Midbrain (tissue), 1 donor: ENCODE results near the gene DHRS4.

Experiments
- DNase-seq: peaks from one replicate; lab custom pipeline; 2025; lab: John Stamatoyannopoulos, UW

The DHRS4 gene

GRCh38 chr14:23953464-23954278 is at the start of gene DHRS4:
TSS of gene DHRS4 (plus strand) at chr14:23953770. CDS start at chr14:23953789, 19 bp downstream.
- peak; percentile 84 for DNase-seq

- peak; percentile 10 for DNase-seq
Observed at GRCh38 chr14:23910101-23910875, 43.3 kb upstream of the DHRS4 start.

GRCh38 chr14:23910876-23911210 is 42.7 kb upstream of the DHRS4 start:
- DNase-seq, result no peak

GRCh38 chr14:23915559-23915958 is 38.0 kb upstream of the DHRS4 start:
- DNase-seq, result no peak

- no peak for DNase-seq
Observed at GRCh38 chr14:23916004-23916403, 37.6 kb upstream of the DHRS4 start.

GRCh38 chr14:23916446-23916845 is 37.1 kb upstream of the DHRS4 start:
- no peak for DNase-seq

GRCh38 chr14:23922545-23922944 is 31.0 kb upstream of the DHRS4 start:
- DNase-seq, result no peak

GRCh38 chr14:23925523-23926075 is 28.0 kb upstream of the DHRS4 start:
- DNase-seq, result no peak

GRCh38 chr14:23926543-23926942 is 27.0 kb upstream of the DHRS4 start:
- DNase-seq, result no peak

- DNase-seq, result peak; percentile 6
Observed at GRCh38 chr14:23929136-23929535, 24.4 kb upstream of the DHRS4 start.

GRCh38 chr14:23929822-23930294 is 23.7 kb upstream of the DHRS4 start:
- peak; percentile 79 for DNase-seq

- DNase-seq, result no peak
Observed at GRCh38 chr14:23930742-23931141, 22.8 kb upstream of the DHRS4 start.

- no peak for DNase-seq
Observed at GRCh38 chr14:23931721-23932289, 21.8 kb upstream of the DHRS4 start.

GRCh38 chr14:23932639-23933038 is 20.9 kb upstream of the DHRS4 start:
- no peak for DNase-seq

- DNase-seq, result no peak
Observed at GRCh38 chr14:23933108-23933741, 20.3 kb upstream of the DHRS4 start.

- no peak for DNase-seq
Observed at GRCh38 chr14:23933742-23934128, 19.8 kb upstream of the DHRS4 start.

GRCh38 chr14:23935158-23935557 is 18.4 kb upstream of the DHRS4 start:
- no peak for DNase-seq

- DNase-seq, result no peak
Observed at GRCh38 chr14:23936084-23936829, 17.3 kb upstream of the DHRS4 start.

GRCh38 chr14:23937203-23937602 is 16.4 kb upstream of the DHRS4 start:
- no peak for DNase-seq

- DNase-seq, result no peak
Observed at GRCh38 chr14:23938823-23939222, 14.7 kb upstream of the DHRS4 start.

GRCh38 chr14:23939607-23940326 is 13.8 kb upstream of the DHRS4 start:
- DNase-seq, result no peak
